ENCODE measurements around the gene ATP9B.

ATP9B gene

GRCh38 chr18:79333046-79333445 is 263.9 kb downstream of the ATP9B start:
- no peak for DNase-seq (ENCODE audit: low read depth)

- DNase-seq (ENCODE audit: low read depth), result no peak
Observed at GRCh38 chr18:79334496-79335233, 265.5 kb downstream of the ATP9B start.

- no peak for DNase-seq (ENCODE audit: low read depth)
Observed at GRCh38 chr18:79335833-79336360, 266.7 kb downstream of the ATP9B start.

- DNase-seq (ENCODE audit: low read depth), result no peak
Observed at GRCh38 chr18:79336556-79337142, 267.5 kb downstream of the ATP9B start.

GRCh38 chr18:79337184-79337583 is 268.0 kb downstream of the ATP9B start:
- DNase-seq (ENCODE audit: low read depth), result no peak

GRCh38 chr18:79337620-79338019 is 268.4 kb downstream of the ATP9B start:
- DNase-seq (ENCODE audit: low read depth), result no peak

- no peak for DNase-seq (ENCODE audit: low read depth)
Observed at GRCh38 chr18:79339094-79339908, 270.1 kb downstream of the ATP9B start.

GRCh38 chr18:79343567-79344207 is 274.5 kb downstream of the ATP9B start:
- DNase-seq (ENCODE audit: low read depth), result no peak

GRCh38 chr18:79344208-79344581 is 275.0 kb downstream of the ATP9B start:
- no peak for DNase-seq (ENCODE audit: low read depth)

GRCh38 chr18:79345366-79345765 is 276.2 kb downstream of the ATP9B start:
- DNase-seq (ENCODE audit: low read depth), result no peak

- no peak for DNase-seq (ENCODE audit: low read depth)
Observed at GRCh38 chr18:79345981-79346380, 276.8 kb downstream of the ATP9B start.

- no peak for DNase-seq (ENCODE audit: low read depth)
Observed at GRCh38 chr18:79348066-79348465, 278.9 kb downstream of the ATP9B start.

- DNase-seq (ENCODE audit: low read depth), result no peak
Observed at GRCh38 chr18:79352432-79352831, 283.2 kb downstream of the ATP9B start.

- no peak for DNase-seq (ENCODE audit: low read depth)
Observed at GRCh38 chr18:79353267-79353666, 284.1 kb downstream of the ATP9B start.

GRCh38 chr18:79354350-79354749 is 285.2 kb downstream of the ATP9B start:
- no peak for DNase-seq (ENCODE audit: low read depth)

GRCh38 chr18:79355433-79356335 is 286.5 kb downstream of the ATP9B start:
- no peak for DNase-seq (ENCODE audit: low read depth)

- no peak for DNase-seq (ENCODE audit: low read depth)
Observed at GRCh38 chr18:79356435-79356834, 287.2 kb downstream of the ATP9B start.

- no peak for DNase-seq (ENCODE audit: low read depth)
Observed at GRCh38 chr18:79360933-79361332, 291.7 kb downstream of the ATP9B start.

- DNase-seq (ENCODE audit: low read depth), result peak; percentile 13
Observed at GRCh38 chr18:79361766-79362522, 292.8 kb downstream of the ATP9B start.

- no peak for DNase-seq (ENCODE audit: low read depth)
Observed at GRCh38 chr18:79365701-79366100, 296.5 kb downstream of the ATP9B start.
